B cell (primary cell): ENCODE data around the gene SDK1.
"Not testable (repeated sequence)": the region's sequence is repeated elsewhere in the genome, so short reads cannot be mapped to it uniquely, and the experiment has no call there.

Experiments
- CTCF ChIP-seq: fragments of 200-600 bp; IDR thresholded peaks from one replicate; pipeline ENCODE4 v1.8.0; 2022; ENCODE audit warnings: antibody characterized with exemption, mild to moderate bottlenecking
- EZH2 ChIP-seq: IDR thresholded peaks from 2 replicates; pipeline ENCODE4 v1.6.1; 2012; ENCODE audit warnings: borderline replicate concordance, low read depth, mild to moderate bottlenecking, moderate library complexity, low read length; ENCODE audit not compliant: insufficient read depth, poor library complexity, severe bottlenecking

- TF ChIP-seq CTCF, EZH2: not testable (repeated sequence)
Measured at GRCh38 chr7:4264206-4264605, 963.2 kb downstream of the SDK1 start.
